ENCODE results near the gene SHROOM3. TPM values are rescaled to one million over a fixed set of nuclear protein-coding genes. Genes with fewer than 3 reads are reported as not detected.

The SHROOM3 gene
- polyA plus RNA-seq, 1 experiment, result 9.5 TPM

DNA sequence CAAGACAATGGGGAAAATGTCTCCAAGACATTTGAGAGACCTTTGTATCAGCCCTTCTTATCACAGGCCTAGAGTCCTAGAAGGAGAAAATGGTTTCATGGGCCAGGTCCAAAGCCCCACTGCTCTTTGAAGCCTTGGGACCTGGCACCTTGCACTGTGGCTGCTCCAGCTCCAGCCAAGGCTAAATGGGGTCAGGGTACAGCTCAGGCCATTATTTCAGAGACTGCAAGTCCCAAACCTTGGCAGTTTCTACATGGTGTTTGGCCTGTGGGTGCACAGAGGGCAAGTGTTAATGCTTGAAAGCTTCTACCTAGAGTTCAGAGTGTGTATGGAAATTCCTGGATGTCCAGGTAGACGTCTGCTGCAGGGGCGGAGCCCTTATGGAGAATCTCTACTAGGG lies 28.5 kb downstream of the SHROOM3 start:
- H3K27ac ChIP-seq (ENCODE audit: low read depth, low read length), result no peak overlapping the region
- no peak overlapping the region for H3K4me3 ChIP-seq (ENCODE audit: low read depth, low read length)
- DNase-seq (ENCODE audit: low read depth, low spot score), result no peak
- ChIA-PET CTCF (no interaction called here), POLR2A (no interaction called here)
- TF ChIP-seq CTCF (IDR thresholded peaks at IDR 0.05; ENCODE audit: low read depth, low read length), result no peak
- H3K9me3 ChIP-seq (ENCODE audit: control insufficient read depth, insufficient read depth, low read length), result peaks cover 8% of the 10 kb centered on the region
- peaks cover 5% of the 10 kb centered on the region for H3K27me3 ChIP-seq (ENCODE audit: control insufficient read depth, insufficient read depth, low read length)

DNA sequence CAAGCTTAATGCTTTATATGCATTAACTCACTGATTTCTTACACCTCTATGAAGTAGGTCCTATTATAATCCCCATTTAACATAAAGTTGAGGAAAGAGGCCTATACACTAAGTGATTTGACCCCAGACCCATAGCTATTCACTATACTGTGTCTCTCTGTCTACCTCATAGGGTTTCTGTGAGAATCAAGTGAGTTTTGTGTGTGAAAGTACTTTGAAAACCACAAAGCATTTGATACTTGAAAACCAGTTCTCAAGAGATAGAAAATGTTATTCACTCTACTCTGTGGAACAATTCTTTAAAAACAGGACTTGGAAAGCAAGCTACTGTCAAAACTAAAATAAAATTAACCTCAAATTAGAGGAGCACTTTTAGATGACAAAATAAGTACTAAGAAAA lies 35.0 kb downstream of the SHROOM3 start:
- POLR2A ChIA-PET, result no interaction called here
- Histone ChIP-seq H3K27me3 (ENCODE audit: control insufficient read depth, insufficient read depth, low read length) (peaks cover 7% of the 10 kb centered on the region), H3K4me3 (ENCODE audit: low read depth, low read length) (no peak overlapping the region), H3K9me3 (ENCODE audit: control insufficient read depth, insufficient read depth, low read length) (no peaks in the 10 kb centered on the region), H3K27ac (ENCODE audit: low read depth, low read length) (no peak overlapping the region)
- TF ChIP-seq CTCF (IDR thresholded peaks at IDR 0.05; ENCODE audit: low read depth, low read length), result no peak
- no peak for DNase-seq (ENCODE audit: low read depth, low spot score)
- CTCF ChIA-PET, result interaction anchor here (1.0 to 1.5 kb wide), 5 partner anchors 10 to 734 kb away, joined by 3 to 12 read pairs (median 3); partner anchors contain the start of gene SHROOM3

- no peak for TF ChIP-seq CTCF (IDR thresholded peaks at IDR 0.05; ENCODE audit: low read depth, low read length)
- peaks cover 9% of the 10 kb centered on the region for H3K27me3 ChIP-seq (ENCODE audit: control insufficient read depth, insufficient read depth, low read length)
- no peak overlapping the region for H3K27ac ChIP-seq (ENCODE audit: low read depth, low read length)
- H3K4me3 ChIP-seq (ENCODE audit: low read depth, low read length), result no peak overlapping the region
- no peak for DNase-seq (ENCODE audit: low read depth, low spot score)
- no peaks in the 10 kb centered on the region for H3K9me3 ChIP-seq (ENCODE audit: control insufficient read depth, insufficient read depth, low read length)
- CTCF ChIA-PET, result interaction anchor here (1.0 to 1.5 kb wide), 5 partner anchors 10 to 734 kb away, joined by 3 to 12 read pairs (median 3); partner anchors contain the start of gene SHROOM3
- POLR2A ChIA-PET, result no interaction called here
Measured at GRCh38 chr4:76470532-76470931, 35.5 kb downstream of the SHROOM3 start.

GRCh38 chr4:76476571-76476970 lies 41.5 kb downstream of the SHROOM3 start:
- CTCF ChIA-PET, result interaction anchor here (2.3 kb wide), 1 partner anchor 46 kb away, joined by 9 read pairs; no protein-coding TSS in a partner anchor
- DNase-seq (ENCODE audit: low read depth, low spot score), result no peak

DNA sequence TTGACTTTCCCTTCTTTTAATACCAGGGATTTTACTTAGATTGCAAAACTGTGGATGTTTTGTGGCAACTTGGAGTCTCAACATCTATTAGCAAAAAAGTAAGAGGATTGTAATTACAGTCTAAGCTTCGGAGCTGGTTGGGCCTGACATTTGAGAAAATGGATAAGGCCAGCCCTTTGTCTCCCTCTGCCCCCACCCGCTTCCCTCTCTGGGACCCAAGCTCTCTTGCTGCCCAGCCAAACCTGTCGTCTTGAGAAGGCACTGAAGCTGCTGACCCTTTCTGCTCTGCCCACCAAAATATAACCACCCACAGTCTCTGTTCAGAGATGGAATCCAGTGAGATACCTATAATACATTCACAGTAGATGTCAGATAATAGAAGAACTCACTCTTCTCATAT lies 49.6 kb downstream of the SHROOM3 start:
- DNase-seq (ENCODE audit: low read depth, low spot score), result no peak
- CTCF ChIA-PET, result interaction anchor here (1.0 kb wide), 1 partner anchor 54 kb away, joined by 3 read pairs; no protein-coding TSS in a partner anchor
- POLR2A ChIA-PET, result interaction anchor here (0.6 kb wide), 1 partner anchor 580 kb away, joined by 6 read pairs; no protein-coding TSS in a partner anchor
- peaks cover 8% of the 10 kb centered on the region for H3K27me3 ChIP-seq (ENCODE audit: control insufficient read depth, insufficient read depth, low read length)
- H3K27ac ChIP-seq (ENCODE audit: low read depth, low read length), result no peak overlapping the region
- no peaks in the 10 kb centered on the region for H3K9me3 ChIP-seq (ENCODE audit: control insufficient read depth, insufficient read depth, low read length)
- no peak overlapping the region for H3K4me3 ChIP-seq (ENCODE audit: low read depth, low read length)
- TF ChIP-seq CTCF (IDR thresholded peaks at IDR 0.05; ENCODE audit: low read depth, low read length), result no peak

More at GRCh38 chr4:76476571-76476970, 41.5 kb downstream of the SHROOM3 start:
- peaks cover 4% of the 10 kb centered on the region for H3K27me3 ChIP-seq (ENCODE audit: control insufficient read depth, insufficient read depth, low read length)
- no peak overlapping the region for H3K27ac ChIP-seq (ENCODE audit: low read depth, low read length)
- H3K9me3 ChIP-seq (ENCODE audit: control insufficient read depth, insufficient read depth, low read length), result no peaks in the 10 kb centered on the region
- POLR2A ChIA-PET, result no interaction called here
- no peak for TF ChIP-seq CTCF (IDR thresholded peaks at IDR 0.05; ENCODE audit: low read depth, low read length)
- no peak overlapping the region for H3K4me3 ChIP-seq (ENCODE audit: low read depth, low read length)
